Kidney epithelial cell (primary cell): ENCODE data around the gene CASP4. TPM values are rescaled to one million over a fixed set of nuclear protein-coding genes. Genes with fewer than 3 reads are reported as not detected.

ENCODE experiments used
- DNase-seq: peaks from one replicate; pipeline ENCODE4 v3.0.0-alpha.2; 2010; ENCODE audit warnings: low read depth
- H3K27me3 ChIP-seq: 2 replicates; pipeline ENCODE4 v1.6.0; 2011; ENCODE audit warnings: low read length; ENCODE audit not compliant: control insufficient read depth, insufficient read depth
- H3K36me3 ChIP-seq: 2 replicates; pipeline ENCODE4 v1.5.1; 2011; ENCODE audit warnings: low read length; ENCODE audit not compliant: control insufficient read depth, insufficient read depth
- H3K4me3 ChIP-seq: 2 replicates; pipeline ENCODE4 v1.5.1; 2011; ENCODE audit warnings: low read depth, mild to moderate bottlenecking, control low read depth, low read length
- CTCF ChIP-seq: IDR thresholded peaks from 2 replicates; pipeline ENCODE4 v1.5.1; 2011; ENCODE audit warnings: mild to moderate bottlenecking, moderate library complexity, low read length, control low read depth, inconsistent platforms; ENCODE audit not compliant: insufficient read depth, poor library complexity, severe bottlenecking
- total RNA-seq: library from RNA; depleted of rRNA; stranded (reverse); fragments of >200 nt; gene quantifications from 2 replicates; pipeline ENCODE4 v1.2.3, GENCODE V29; 2015

CASP4 gene
- total RNA-seq, 1 donor from 2014 or later: 47.0 TPM

- no peak for TF ChIP-seq CTCF
- no peak within 1 kb of the TSS for H3K4me3 ChIP-seq
- H3K27me3 ChIP-seq: no peaks in the 10 kb centered on the region
- H3K36me3 ChIP-seq: no peaks in the 10 kb centered on the region
- no peak for DNase-seq
Observed at GRCh38 chr11:104897891-104898684, 70.3 kb downstream of the CASP4 start, which contains the start of gene CASP12. Gene CASP12, minus strand, starts transcription at chr11:104898460.

GRCh38 chr11:104895634-104896033 lies 72.7 kb downstream of the CASP4 start:
- no peak for TF ChIP-seq CTCF
- Histone ChIP-seq H3K4me3 (no peak overlapping the region), H3K36me3 (no peaks in the 10 kb centered on the region), H3K27me3 (no peaks in the 10 kb centered on the region)
- DNase-seq: no peak

GRCh38 chr11:104893876-104894275 lies 74.5 kb downstream of the CASP4 start:
- no peak for TF ChIP-seq CTCF
- H3K36me3 ChIP-seq: no peaks in the 10 kb centered on the region
- no peak overlapping the region for H3K4me3 ChIP-seq
- no peak for DNase-seq
- no peaks in the 10 kb centered on the region for H3K27me3 ChIP-seq

Other genes with a start within 250 kb of the CASP4 start
- not detected in 2 replicates for gene CASP12, start 70.1 kb downstream of the CASP4 start, total RNA-seq
- not detected in 2 replicates for gene CASP5, start 54.6 kb upstream of the CASP4 start, total RNA-seq
- 0.07 and 0.33 TPM in 2 replicates for gene CASP1, start 66.6 kb upstream of the CASP4 start, total RNA-seq
- gene CARD16, start 76.8 kb upstream of the CASP4 start, total RNA-seq: 3.5 TPM in 1 of 2 replicates, not detected in the other
- not detected in 2 replicates for gene CARD18, start 171.2 kb upstream of the CASP4 start, total RNA-seq